GM21423 (cell line): ENCODE measurements around the gene LECT2.

Source experiments
- ATAC-seq: cut with Tn5 transposase; IDR thresholded peaks from one replicate; pipeline ENCODE4 v1.9.1; 2021; ENCODE audit warnings: mild to moderate bottlenecking, moderate library complexity; ENCODE audit not compliant: unreplicated experiment

LECT2 gene

DNA sequence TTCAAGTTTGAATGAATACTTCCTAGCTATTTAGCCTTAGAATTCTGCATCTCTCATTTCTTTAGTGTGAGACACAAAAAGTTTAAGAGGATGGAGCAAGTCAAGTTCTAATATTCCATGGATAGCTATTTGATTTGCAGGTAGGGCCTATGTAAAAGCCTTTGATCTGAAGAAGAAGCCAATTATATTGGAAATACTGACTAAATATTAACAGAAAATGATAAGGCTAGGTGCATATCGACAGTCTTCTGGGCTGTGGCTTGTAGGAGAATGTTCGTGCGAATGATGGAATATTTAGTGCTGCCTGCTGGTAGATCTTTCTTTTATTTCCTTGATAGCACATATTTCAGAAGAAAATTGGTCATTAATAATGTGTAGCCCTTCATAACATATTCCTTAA, at the start of gene LECT2:
TSS of gene LECT2 (minus strand) at position 85 of the 400 bp plus-strand sequence. CDS start 150 bp downstream, outside the sequence.
- ATAC-seq = no peak

DNA sequence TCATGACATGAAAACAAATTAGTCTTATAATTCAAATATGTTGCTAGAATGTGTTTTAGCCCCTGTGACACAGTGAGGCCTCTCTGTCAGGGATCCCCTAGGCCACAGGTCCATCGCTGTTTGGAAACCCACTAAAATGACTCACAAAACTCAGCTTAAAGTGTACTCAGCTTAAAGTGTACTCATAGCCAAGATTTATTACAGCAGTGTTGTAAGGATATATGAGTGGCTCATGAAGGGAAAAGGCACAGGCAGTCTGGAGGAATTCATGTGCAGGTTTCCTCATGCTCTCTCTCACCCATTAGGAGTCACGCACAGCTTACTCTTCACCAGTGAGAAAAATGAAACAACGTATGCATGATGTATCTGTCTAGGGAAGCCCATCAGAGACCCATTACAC, 49.7 kb upstream of the LECT2 start:
- ATAC-seq = no peak

DNA sequence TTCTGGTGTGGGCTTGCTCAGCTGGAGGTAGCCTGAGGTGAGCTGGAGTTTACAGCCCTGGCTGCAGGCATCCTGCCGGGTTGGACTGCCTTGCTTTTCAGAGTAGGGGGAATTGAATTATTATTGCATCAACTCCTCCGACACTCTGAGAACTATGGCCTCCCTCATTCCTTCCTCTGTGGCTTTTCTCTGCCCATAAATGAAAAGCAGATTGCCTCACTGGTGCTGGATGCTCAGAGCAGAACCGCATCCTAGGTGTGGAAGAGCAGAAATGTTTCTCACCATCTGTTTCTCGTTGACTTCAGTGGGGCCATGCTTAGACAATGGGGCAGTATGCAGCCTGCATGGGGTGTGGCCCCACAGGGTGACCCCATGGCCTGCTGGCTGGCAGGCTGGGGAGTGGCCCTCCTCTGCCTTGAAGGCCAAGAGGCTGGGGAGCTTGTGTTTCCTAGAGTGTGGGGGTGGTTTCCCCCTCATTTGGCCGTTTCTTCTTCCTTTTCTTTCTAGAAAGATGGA, 46.7 kb upstream of the LECT2 start:
- ATAC-seq = no peak

DNA sequence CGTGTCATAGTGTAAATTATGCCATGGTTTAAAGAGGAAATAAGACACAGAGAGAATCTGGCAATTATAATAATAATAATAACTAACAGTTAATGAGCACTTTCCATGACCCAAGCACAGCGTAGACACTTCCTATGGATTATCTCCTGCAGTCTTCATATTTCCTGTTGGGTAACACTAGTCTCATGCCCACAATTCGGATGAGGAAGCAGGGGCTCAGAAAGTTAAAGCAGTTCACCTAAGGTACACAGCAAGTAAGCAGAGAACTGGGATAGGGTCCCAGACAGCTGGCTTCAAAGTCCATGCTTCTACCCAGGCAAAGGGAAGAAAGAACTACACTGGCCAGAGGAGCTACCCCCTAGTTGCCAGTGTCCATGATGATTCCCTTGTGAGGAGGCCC, 46.1 kb upstream of the LECT2 start:
- no peak for ATAC-seq

DNA sequence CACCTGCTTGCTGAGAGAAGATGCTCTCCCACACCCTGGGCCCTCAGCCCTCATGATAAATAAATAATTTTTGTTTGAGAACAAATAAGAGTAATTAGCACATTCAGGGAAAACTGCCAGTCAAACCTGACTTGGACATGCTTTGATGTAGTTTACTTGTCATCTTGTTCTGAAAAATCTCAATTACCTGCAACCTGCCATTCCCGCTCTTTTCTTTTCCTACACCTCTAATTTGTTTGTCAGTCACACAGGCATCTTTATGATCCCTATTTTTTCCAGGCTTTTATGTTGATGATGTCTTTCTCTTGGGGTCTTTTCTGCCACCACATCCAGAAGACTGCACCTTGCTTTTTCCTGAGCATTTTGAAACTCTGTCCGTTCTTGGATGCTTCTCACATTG, 45.4 kb upstream of the LECT2 start:
- ATAC-seq = no peak

DNA sequence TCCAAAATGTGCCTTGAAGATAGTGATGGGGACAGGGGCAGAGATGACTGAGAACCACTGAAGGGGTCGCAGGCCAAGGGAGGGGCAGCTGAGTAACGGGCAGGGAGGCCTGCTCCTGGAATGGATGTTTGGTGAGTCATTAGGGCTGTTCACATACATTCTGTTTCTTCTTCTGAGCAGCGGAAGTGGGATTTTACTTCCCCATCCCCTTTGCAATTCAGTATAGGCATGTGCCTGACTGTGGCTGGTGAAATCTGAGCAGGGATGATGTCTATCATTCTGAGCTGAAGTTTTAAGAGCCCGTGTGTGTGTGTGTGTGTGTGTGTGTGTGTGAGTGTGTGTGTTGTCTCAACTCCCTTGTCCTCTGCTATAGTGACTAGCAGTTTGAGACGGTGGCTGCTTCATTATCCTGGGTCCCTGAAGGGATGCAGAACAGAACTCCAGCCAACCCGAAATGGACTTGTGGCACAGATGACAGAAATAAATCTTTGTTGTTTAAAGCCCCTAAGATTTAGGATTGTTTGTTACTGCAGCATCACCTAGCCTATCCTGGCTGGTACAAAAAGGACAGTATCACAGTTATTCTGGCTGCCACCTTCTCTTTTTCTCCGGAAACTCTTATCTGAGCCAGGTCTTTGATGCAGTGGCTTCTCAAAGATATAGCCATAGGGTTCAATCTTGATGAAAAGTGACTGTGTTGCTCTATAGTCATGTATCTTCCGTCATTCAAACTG, 44.8 kb upstream of the LECT2 start:
- ATAC-seq = no peak

DNA sequence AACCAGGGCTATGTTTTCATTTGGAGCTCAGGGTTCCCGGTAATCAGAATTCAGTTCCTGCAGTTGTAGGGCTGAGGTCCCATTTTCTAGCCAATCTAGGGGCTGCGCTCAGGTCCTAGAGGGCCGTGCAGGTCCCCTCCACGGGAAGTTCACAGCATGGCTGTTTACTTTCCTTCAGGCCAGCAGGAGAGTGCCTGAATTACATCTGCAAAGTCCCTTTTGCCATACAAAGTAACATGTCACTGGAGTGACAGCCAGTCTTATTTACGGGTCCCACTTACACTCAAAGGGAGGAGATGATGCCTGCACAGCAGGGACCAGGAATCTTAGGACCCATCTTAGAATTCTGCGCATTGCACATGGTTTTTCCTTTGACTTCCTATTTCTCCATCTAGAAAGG, 44.1 kb upstream of the LECT2 start:
- ATAC-seq = no peak

DNA sequence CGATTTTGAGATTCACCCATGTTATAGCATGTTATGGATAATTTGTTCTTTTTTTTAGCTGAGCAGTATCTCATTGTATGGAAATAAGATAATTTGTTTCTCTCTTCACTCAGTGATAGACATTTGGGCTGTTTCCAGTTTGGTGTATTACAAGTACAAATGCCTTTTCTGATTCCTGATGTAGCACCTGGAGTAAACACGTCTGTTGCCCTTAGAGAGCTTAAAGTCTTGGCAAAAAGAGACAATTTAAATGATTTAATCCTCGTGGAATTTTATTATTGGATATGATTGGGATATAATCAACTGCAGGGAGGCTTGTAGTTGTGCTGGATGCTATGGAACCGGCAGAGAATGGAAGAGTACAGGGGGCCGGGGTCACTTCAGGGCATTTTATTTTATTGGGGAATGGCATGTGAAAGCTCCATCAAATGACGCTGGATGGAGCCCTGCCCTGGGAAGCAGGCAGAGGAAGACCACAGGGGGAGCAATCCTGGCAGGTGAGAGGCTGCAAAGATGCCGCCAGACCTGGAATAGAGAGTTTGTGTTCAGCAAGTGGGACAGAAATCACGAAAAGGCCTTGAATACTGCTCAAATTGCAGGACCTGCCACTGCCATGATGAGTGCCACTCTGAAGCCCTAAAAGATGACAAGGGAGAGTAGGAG, 43.0 kb upstream of the LECT2 start:
- no peak for ATAC-seq

DNA sequence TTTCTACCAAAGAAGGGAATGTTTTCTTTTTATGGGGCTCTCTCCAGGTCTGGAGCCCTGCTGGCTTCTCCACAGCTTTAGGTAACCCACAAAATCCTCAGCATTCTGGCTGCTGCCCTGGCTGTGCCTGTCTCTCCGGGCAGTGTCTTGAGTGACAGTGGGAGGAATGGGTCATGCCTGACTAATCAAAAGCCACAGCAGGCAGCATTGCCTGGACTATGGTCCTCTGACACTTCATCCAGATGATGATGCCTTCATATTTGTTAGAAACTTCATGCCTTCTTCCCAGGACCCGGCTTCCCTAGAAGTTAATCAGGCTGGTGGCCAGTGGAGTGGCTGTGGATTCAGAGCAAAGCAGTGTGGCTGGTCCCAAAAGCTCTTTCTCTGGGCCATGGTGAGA, 41.8 kb upstream of the LECT2 start:
- ATAC-seq = no peak

DNA sequence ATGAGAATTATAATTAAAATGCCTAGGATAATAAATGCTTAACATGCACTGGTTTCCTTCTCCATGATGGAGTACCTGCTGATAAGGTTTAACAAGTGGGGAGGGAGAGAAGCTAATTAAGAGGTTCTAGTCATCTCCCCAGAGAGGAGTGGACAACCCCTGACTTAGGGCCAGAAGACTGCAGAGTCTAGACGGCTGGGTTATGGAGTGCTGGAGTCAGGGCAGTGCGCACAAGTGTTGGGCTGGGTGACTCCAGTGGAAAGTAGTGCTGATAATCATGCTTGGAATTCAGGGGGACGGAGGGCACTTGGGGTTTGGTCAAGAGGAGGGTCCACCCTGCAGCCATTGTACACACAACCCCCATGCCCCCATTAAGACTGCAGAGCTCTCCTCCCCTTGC, 41.2 kb upstream of the LECT2 start:
- ATAC-seq = no peak

DNA sequence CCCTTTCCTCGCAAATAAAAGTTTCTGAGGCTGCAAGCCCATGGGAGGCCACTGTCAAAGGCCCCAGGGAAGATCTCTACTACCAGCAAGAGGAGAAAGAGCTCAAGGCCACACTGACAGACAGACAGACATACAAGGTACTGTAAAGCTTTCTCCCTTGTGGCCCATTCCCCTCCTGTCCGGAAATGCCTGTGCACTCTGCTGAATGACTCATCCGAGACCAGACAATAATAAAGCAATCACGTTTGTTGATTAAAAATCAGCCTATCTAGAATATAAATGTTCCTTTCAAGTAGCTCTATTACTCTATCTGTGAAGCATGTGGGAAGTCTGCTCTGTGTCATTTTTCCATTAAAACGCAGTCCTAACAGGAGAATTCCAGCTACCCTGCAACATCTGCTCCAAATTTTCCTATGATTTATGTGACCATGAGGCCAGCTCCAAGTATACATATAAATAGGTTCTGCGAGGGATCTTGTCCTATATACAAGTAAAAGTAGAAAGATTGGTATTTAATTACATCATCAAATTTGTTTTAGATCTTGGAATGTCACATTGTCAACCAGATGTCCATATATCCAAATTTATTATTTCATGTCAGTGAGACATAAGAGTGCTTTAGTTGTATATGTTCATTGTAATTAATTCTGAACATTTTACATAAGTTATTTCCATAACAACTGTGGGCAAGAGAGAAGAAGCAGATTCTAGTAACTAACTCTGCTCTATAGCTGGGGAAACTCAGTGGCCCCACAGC, 39.3 kb upstream of the LECT2 start:
- ATAC-seq = no peak

DNA sequence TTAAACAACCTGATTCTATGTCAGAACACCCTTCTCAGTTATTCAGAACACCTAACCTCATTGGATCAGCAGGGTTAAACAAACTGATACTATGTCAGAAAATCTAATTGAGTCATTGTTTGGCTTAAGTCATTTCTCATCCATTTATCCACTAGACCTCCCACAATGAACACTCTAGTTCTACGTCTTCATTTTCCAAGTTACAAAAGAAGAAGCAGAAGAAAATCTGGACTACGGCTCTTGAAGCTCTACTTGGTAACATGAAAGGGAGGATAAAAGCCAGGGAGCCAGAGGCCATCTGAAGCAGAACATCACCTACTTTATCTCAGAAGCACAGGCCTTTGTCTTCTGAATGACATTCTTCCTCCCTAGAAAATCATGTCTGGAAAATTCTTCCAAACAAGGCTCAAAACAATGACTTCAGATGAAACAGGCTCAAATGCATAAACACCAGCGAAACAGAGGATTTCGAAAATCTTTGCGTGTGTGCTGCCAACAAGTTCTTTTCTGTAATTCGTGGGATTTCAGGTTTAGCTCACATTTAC, 38.6 kb upstream of the LECT2 start:
- no peak for ATAC-seq

DNA sequence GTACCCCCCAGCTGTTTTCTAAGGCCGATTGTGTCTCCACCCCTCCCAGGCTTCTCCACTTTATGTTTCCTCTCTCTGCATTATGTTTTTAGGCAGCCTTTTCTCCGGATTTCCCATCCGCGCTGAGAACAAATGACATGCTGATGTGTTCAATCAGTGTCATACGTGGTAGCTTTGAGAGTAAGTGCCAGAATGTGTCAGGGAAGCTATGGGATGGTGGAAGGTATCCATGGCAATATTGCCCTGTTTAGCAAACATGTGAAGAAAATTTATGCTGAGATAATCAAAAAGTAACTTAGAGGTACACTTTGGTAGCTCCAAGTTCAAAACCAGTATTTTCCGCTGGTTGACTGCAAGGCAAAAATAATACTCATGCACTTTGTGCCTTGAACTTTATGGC, 36.6 kb upstream of the LECT2 start:
- ATAC-seq = no peak

DNA sequence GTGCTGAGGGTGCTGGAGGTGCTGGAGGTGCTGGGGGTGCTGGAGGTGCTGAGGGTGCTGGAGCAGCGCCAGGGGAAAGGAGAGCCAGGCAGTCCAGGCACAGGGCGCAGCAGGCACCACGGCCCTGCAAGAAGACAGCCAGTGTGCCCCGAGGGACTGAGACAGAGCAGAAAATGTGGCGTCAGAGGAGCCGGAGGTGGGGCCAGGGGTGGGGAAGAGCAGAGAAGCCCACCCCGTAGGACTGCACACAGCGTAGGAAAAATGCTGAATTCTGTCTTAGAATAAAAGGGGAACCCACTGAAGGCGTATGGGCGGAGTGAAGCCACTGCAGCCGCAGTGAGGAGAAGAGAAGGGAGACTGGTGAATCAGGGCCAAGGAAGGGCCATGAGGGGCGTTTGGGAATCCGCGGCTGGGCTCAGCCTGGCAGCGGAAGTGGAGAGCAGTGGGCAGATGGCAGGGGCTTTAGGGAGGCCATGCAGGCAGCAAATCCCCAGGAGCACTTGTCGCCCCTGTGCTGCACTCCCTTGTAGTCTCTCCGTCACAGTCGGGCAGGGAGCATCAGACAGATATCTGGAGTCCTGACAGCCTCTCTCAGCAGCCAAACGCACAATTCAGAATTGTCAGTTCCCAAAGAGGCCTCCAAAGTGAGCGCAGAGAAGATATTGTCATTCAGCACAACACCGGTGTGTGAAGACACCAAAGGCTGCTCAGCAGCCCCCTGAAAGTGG, 35.9 kb upstream of the LECT2 start:
- ATAC-seq = no peak

DNA sequence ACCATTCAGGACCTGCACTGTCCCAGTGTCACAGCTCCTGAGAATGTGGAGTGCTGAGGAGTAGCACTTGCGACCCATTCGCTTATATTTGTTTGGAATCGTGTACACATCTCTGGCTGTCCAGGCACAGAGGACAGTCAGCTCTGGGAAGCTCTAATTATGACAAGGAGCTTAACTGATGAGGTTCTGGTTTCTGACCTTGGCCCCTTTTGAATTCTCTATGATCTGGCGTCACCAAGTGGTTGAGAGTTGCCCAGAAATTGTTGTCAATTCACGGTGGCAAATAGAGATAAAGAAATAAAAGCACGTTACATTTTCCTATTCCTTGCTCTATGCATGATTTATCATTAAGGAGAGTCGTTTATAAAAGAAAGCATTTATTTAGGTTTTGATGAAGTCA, 34.9 kb upstream of the LECT2 start:
- ATAC-seq = no peak

DNA sequence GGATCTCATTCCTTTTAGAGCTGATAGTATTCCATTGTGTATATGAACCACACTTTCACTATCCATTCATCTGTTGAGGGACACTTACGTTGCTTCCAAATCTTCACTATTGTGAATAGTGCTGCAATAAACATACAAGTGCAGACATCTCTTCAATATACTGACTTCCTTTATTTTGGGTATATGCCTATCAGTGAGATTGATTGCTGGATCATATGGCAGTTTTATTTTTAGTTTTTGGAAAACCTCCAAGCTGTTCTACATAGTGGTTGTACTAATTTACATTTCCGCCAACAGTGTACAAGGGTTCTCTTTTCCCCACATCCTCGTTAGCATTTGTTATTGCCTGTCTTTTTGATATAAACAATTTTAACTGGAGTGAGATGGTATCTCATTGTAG, 33.8 kb upstream of the LECT2 start:
- ATAC-seq = no peak

DNA sequence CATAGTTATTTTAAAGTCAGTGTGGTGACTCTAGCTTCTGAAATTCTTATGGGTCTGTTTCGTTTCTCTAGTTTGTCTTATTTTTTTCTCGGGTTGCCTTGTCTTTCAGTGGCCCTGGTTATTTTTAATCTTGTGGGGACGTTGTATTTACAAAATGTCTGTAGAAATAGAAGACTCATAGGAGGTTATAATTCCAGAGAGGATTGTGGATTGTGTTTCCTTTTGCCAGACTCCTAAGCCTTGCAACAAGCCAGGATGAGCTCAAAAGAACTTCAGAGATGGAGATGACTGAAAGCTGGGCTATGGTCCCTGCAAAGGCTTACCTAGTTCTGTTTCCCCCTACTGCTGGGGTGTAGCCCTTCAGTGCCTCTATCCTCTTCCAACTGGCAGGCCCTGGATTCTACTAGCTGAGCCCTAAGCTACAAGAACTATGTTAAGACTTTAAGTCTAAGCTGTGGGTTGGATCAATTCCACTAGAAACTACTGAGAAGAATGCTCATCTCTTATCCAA, 32.2 kb upstream of the LECT2 start:
- ATAC-seq = no peak

DNA sequence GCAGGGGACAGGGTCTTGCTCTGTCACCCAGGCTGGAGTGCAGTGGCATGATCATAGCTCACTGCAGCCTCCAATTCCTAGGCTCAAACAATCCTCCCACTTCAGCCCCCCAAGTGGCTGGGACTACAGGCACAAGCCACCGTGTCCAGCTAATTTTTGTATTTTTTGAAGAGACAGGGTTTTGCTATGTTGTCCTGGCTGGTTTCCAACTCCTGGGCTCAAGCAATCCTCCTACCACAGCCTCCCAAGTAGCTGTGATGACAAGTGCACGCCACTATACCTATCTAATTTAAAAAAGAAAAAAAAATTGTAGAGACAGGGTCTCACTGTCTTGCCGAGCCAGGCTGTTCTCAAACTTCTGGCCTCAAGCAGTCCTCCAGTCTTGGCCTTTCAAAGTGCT, 31.6 kb upstream of the LECT2 start:
- no peak for ATAC-seq

DNA sequence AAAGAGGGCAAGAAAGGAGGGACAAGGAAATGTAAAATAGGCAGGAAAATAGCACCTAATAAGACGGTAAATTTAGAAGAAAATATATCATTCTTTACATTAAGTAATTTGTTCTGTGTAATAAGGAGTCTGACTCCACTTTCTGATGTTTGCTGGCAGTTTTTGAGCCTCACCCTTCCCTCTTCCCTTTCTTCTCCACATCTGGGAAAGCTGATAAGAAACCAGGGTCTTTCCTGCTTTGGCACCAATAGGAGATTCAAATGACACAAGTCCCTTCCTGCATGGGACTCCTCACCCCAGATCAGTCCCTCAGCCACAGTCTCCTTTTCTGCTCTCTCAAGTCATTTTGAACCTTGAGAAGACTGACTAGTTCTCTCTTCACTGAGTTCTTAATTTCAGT, 31.2 kb upstream of the LECT2 start:
- ATAC-seq = no peak

DNA sequence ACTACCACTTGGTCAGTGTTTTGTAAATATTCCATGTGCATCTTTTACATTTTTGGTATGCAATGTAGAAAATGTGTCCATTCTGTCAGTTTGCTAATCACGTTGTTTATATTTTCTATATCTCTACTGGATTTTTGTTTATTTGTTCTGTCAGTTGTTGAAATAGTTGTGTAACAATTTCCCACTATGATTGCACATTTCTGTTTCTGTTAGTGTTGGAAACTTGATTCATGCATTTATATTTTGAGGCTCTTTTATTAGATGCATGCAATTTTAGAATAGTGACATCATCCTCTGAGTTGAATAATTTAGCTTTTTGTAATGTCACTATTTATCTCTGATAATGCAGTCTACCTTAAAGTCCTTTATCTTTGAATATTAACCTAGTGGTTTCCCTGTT, 25.8 kb upstream of the LECT2 start:
- ATAC-seq = no peak

DNA sequence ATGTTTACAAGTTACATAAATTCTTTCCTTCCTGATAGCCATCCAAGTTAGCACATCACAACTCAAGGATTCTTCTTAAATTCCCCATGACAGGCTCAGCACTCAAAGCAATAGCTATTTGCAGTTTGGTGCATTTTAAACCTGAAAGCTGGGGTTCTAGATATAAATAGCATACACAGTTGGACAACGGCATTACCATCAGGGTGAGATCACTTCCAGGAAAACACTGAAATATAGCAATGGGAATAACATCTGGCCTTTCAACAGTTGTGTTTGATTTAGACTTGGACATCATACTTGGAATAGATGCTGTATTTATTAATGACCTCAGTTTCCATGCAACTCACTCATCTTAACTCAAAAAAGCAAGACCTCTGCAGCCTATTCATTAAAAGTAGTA, 24.7 kb upstream of the LECT2 start:
- no peak for ATAC-seq
